GM10266 (cell line): ENCODE measurements around the gene NPDC1.
A peak's percentile ranks its signal among the peaks of the same experiment; 100 is the strongest.

ENCODE experiments used
- DNase-seq: peaks from one replicate; pipeline ENCODE4 v3.0.0; 2012; ENCODE audit errors: extremely low spot score
- TF ChIP-seq, protein P1 (sequence below): IDR thresholded peaks from 2 replicates; pipeline ENCODE4 v1.5.1; 2012; ENCODE audit warnings: mild to moderate bottlenecking, low read depth; ENCODE audit not compliant: control insufficient read depth, insufficient read depth; ENCODE audit errors: missing control alignments

The NPDC1 gene

GRCh38 chr9:137073992-137074399, 28.0 kb upstream of the NPDC1 start:
- TF ChIP-seq, protein P1, sequence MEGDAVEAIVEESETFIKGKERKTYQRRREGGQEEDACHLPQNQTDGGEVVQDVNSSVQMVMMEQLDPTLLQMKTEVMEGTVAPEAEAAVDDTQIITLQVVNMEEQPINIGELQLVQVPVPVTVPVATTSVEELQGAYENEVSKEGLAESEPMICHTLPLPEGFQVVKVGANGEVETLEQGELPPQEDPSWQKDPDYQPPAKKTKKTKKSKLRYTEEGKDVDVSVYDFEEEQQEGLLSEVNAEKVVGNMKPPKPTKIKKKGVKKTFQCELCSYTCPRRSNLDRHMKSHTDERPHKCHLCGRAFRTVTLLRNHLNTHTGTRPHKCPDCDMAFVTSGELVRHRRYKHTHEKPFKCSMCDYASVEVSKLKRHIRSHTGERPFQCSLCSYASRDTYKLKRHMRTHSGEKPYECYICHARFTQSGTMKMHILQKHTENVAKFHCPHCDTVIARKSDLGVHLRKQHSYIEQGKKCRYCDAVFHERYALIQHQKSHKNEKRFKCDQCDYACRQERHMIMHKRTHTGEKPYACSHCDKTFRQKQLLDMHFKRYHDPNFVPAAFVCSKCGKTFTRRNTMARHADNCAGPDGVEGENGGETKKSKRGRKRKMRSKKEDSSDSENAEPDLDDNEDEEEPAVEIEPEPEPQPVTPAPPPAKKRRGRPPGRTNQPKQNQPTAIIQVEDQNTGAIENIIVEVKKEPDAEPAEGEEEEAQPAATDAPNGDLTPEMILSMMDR, result no peak
- DNase-seq, result no peak

DNA sequence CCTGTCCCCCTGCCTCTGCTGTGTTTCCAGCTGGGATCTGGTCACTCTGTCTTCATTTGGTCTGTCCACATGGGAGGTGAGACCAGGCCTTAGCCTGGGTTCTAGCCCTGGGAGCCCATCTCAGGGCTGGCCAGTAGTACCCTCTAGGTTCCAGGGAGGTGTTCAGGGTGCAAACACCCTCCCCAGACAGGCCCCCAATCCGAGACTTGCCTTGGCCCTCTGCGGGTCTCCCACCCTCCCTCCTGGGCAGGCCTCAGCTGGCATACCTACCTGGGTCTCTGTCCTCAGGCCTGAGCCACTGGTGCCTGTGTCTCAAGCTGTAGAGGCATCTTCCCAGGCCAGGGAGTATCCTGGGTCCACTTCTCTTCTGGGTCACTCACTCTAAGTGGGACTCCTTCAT, 25.3 kb upstream of the NPDC1 start:
- TF ChIP-seq, protein P1, result no peak
- no peak for DNase-seq

DNA sequence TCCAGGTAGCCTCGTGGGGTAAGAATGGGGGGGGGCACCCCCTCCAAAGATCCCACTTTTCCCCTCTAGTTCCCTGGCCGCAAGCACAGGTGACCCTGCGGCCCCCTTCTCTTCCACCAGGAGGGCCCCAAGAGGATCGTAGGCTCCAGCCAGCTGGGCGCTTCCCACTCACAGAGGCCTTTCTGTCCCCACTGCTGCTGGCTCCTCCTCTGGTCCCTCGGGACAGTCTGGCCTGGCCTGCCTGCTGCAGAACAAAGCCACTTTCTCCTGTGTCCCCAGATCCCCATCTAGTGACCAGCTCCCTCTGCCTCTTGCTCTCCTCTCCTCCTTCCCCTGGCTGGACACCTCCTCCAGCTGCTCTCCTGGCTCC, 24.9 kb upstream of the NPDC1 start:
- TF ChIP-seq, protein P1, result no peak
- DNase-seq, result peak; percentile 51

- peak; percentile 97 for DNase-seq
- TF ChIP-seq, protein P1, result no peak
Observed at GRCh38 chr9:137070201-137070905, 24.4 kb upstream of the NPDC1 start, which contains the start of gene SAPCD2. Gene SAPCD2, minus strand, starts transcription at chr9:137070557. Its CDS starts 97 bp downstream, at chr9:137070460.

DNA sequence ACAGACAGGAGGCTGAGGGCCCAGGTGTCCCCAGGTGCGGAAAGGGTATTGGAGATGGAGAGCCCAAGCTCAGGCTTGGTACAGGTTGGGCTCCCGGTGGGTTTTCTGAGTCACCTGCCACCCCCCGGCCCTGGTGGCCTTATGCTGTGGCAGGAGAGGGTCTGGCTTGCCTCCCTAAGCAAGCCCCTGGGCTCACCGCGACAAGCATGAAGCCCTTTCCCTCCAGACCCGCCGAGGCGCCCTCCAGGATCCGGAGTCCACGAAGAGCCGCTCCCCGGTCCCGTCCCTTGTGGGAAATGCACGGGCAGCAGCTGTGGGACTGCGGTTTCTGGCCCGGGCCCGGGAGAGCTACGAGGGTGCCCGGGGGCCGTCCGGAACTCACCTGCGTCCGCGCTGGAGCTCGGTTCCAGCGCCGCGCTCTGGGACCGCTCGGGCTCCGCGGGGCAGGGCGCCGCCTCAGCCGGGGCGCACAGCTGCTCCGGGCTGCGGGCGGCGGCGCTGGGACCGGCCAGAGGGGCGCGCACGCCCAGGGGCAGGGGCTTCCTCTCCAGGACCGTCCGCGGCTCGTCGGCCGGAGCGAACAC, 23.6 kb upstream of the NPDC1 start:
- no peak for DNase-seq

GRCh38 chr9:137068539-137069507, 22.8 kb upstream of the NPDC1 start:
- no peak for DNase-seq
- TF ChIP-seq, protein P1, result no peak

More for the DNA sequence above, 23.6 kb upstream of the NPDC1 start:
- TF ChIP-seq, protein P1, result no peak
